GM18861 (cell line): ENCODE data around the gene OLFML3.

Source experiments
- ATAC-seq: cut with Tn5 transposase; IDR thresholded peaks from one replicate; pipeline ENCODE4 v1.9.1; 2021; ENCODE audit not compliant: unreplicated experiment

OLFML3 gene

DNA sequence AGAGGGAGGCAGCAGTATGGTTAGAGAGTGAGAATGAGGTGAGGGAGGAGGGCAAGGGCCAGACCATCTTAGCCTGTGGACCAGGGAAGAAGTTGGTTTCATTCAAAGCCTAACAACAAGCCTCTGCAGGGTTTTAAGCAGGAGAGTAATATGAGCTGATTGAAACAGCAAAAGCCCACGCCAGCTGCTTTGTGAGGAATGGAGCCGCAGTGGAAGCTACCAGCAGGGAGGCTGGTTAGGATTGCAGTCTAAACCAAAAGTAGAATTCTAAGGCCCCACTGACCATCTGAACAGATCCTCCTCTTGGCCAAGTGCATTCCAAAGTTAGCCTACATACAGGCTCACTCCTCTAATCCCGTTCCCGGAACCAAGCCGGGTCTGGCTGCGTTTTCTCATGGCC is 44.8 kb downstream of the OLFML3 start:
- ATAC-seq: no peak

GRCh38 chr1:114025609-114026401 is 46.5 kb downstream of the OLFML3 start:
- ATAC-seq: no peak

DNA sequence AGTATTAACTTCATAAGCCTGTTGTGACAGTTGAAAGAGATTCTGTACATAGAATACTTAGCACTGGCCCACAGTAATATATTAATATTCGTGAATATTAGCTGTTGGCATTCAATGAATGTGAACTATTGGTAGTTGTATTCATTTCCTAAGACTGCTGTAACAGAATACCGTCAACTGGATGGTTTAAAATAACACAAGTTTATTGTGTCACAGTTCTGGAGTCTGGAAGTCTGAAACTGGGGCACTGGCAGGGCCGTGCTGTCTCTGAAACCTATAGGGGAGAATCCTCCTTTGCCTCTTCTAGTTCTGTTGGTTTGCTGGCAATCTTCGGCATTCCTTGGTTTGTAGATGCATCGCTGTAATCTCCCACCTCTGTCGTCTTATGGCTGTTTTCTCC is 47.5 kb downstream of the OLFML3 start:
- no peak for ATAC-seq
